ENCODE measurements around the gene ALG9.

- TF ChIP-seq CTCF (IDR thresholded peaks at IDR 0.05 in 4 of 5, conservative IDR thresholded peaks at IDR 0.05 in 1 of 5): no peak
- no peak for TF ChIP-seq POLR2A (IDR thresholded peaks at IDR 0.05)
Observed at GRCh38 chr11:111811445-111811844, 59.9 kb downstream of the ALG9 start.
